PC-9 (cell line): Measurements from ENCODE around the gene RETREG2. TPM values are rescaled to one million over a fixed set of nuclear protein-coding genes. Genes with fewer than 3 reads are reported as not detected.

ENCODE experiments used
- BruUV-seq: library from RNA; stranded (reverse); fragments of 400-500 nt; replicated peaks from 2 replicates; lab custom pipeline; 2021; lab: Mats Ljungman, UMichigan
- CTCF ChIA-PET: fragments of 300-600 bp; sonication (Branson Sonifier 250); formaldehyde crosslinking; loops from one replicate; lab custom pipeline; 2022; ENCODE audit warnings: antibody characterized with exemption; lab: Charles Lee
- POLR2A ChIA-PET: fragments of 300-600 bp; sonication (Branson Sonifier 250); formaldehyde crosslinking; loops from one replicate; lab custom pipeline; 2022; ENCODE audit warnings: antibody characterized with exemption; ENCODE audit not compliant: unreplicated experiment; lab: Charles Lee
- DNase-seq, 2 experiments: peaks; one replicate each; pipeline versions ENCODE4 v3.0.0 to v3.0.0-alpha.2; 2015 to 2022; ENCODE audit warnings: mixed read lengths in 1 of 2
- H2AFZ ChIP-seq: fragments of 200-600 bp; sonication (generic); 2 replicates; pipeline ENCODE4 v1.8.1; 2017; ENCODE audit warnings: antibody characterized with exemption
- H3F3A ChIP-seq: fragments of 200-600 bp; sonication (generic); 2 replicates; pipeline ENCODE4 v1.8.1; 2017; ENCODE audit warnings: antibody characterized with exemption, mild to moderate bottlenecking, low read depth; ENCODE audit not compliant: insufficient read depth
- H3K27ac ChIP-seq: fragments of 200-600 bp; sonication (generic); 2 replicates; pipeline ENCODE4 v1.6.1; 2016; ENCODE audit warnings: mixed run types
- H3K27me3 ChIP-seq: fragments of 200-600 bp; sonication (generic); 2 replicates; pipeline ENCODE4 v1.6.1; 2016; ENCODE audit warnings: low read depth, mixed run types; ENCODE audit not compliant: insufficient read depth
- H3K36me3 ChIP-seq: fragments of 200-600 bp; sonication (generic); 2 replicates; pipeline ENCODE4 v1.6.1; 2016; ENCODE audit warnings: low read depth, mixed run types
- H3K4me1 ChIP-seq: fragments of 200-600 bp; sonication (generic); replicated peaks from 2 replicates; pipeline ENCODE4 v1.6.1; 2016; ENCODE audit warnings: mixed run types; ENCODE audit not compliant: insufficient read depth
- H3K4me2 ChIP-seq: fragments of 200-600 bp; sonication (generic); 2 replicates; pipeline ENCODE4 v1.6.1; 2017; ENCODE audit warnings: mixed run types
- H3K4me3 ChIP-seq: fragments of 200-600 bp; sonication (generic); 2 replicates; pipeline ENCODE4 v1.6.1; 2016; ENCODE audit warnings: mixed run types
- H3K79me2 ChIP-seq: fragments of 200-600 bp; sonication (generic); 2 replicates; pipeline ENCODE4 v1.6.1; 2017; ENCODE audit warnings: low read depth, mixed run types
- H3K9me2 ChIP-seq: fragments of 200-600 bp; sonication (generic); 2 replicates; pipeline ENCODE4 v1.8.1; 2017; ENCODE audit warnings: mild to moderate bottlenecking; ENCODE audit not compliant: insufficient read depth
- H3K9me3 ChIP-seq: fragments of 200-600 bp; sonication (generic); 2 replicates; pipeline ENCODE4 v1.8.1; 2016; ENCODE audit warnings: low read depth; ENCODE audit not compliant: insufficient read depth
- H4K20me1 ChIP-seq: fragments of 200-600 bp; sonication (generic); 2 replicates; pipeline ENCODE4 v1.8.1; 2017; ENCODE audit not compliant: insufficient read depth
- CTCF ChIP-seq: fragments of 200-600 bp; sonication (generic); conservative IDR thresholded peaks from 2 replicates; pipeline ENCODE4 v1.6.1; 2017; ENCODE audit warnings: mixed run types, antibody characterized with exemption, mild to moderate bottlenecking, moderate library complexity
- EZH2 ChIP-seq: fragments of 200-600 bp; sonication (generic); IDR thresholded peaks from 2 replicates; pipeline ENCODE4 v1.8.0; 2017; ENCODE audit warnings: antibody characterized with exemption, low read depth
- intact Hi-C: fragments of 100-400 bp; cut with micrococcal nuclease; formaldehyde crosslinking; loops from one replicate; pipeline ENCODE4 v1.10.0; 2022; ENCODE audit not compliant: unreplicated experiment
- total RNA-seq: library from RNA; stranded (reverse); gene quantifications from 2 replicates; pipeline ENCODE4 v1.2.3, GENCODE V29; 2021

RETREG2 gene
- total RNA-seq, 1 experiment from 2014 or later, result 84.4 TPM

DNA sequence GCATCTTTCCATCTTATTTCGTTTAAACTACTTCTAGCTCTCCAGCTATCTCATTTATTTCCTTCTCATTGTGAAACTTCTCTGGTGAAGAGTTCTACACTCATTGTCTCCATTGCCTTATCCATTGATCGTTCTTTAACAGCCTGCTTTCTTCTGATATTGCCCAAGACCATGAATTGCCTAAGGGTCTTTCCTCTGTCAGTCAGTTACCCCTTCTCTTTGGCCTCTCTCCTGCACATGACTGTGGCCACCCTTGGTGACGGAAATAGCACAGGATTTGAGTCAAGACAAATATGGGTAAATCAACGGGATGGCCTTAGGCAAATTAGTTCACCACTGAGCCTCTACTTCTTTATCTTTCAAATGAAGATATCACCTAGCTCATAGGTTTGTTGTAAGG lies 44.1 kb upstream of the RETREG2 start:
- no peaks in the 10 kb centered on the region for H3F3A ChIP-seq
- POLR2A ChIA-PET, result interaction anchor here (0.5 kb wide), 1 partner anchor 241 kb away, joined by 4 read pairs; no protein-coding TSS in a partner anchor
- intact Hi-C loops, result no loop called here
- H3K9me3 ChIP-seq, result no peaks in the 10 kb centered on the region
- no peaks in the 10 kb centered on the region for H3K36me3 ChIP-seq
- CTCF ChIA-PET, result no interaction called here
- H4K20me1 ChIP-seq, result no peaks in the 10 kb centered on the region
- no peak overlapping the region for H3K4me2 ChIP-seq
- no peaks in the 10 kb centered on the region for H3K4me1 ChIP-seq
- no peaks in the 10 kb centered on the region for H3K79me2 ChIP-seq
- BruUV-seq, result no TSS peak
- no peaks in the 10 kb centered on the region for H3K9me2 ChIP-seq
- no peak overlapping the region for H3K4me3 ChIP-seq
- no peak overlapping the region for H3K27ac ChIP-seq
- DNase-seq, result no peak
- H3K27me3 ChIP-seq, result no peaks in the 10 kb centered on the region
- TF ChIP-seq EZH2 (no peak), CTCF (no peak)
- no peak overlapping the region for H2AFZ ChIP-seq

GRCh38 chr2:219140722-219141121 lies 37.4 kb upstream of the RETREG2 start:
- Histone ChIP-seq H3K27me3 (no peaks in the 10 kb centered on the region), H3K9me3 (no peaks in the 10 kb centered on the region), H3F3A (peaks cover 5% of the 10 kb centered on the region; the same call in 1 of the 2 replicates), H3K4me1 (peaks cover 11% of the 10 kb centered on the region), H4K20me1 (peaks cover 5% of the 10 kb centered on the region; the same call in 1 of the 2 replicates), H3K79me2 (no peaks in the 10 kb centered on the region), H3K4me2 (no peak overlapping the region), H3K9me2 (no peaks in the 10 kb centered on the region), H3K27ac (no peak overlapping the region), H3K4me3 (no peak overlapping the region), H2AFZ (no peak overlapping the region), H3K36me3 (no peaks in the 10 kb centered on the region)
- POLR2A ChIA-PET, result no interaction called here
- BruUV-seq, result no TSS peak
- TF ChIP-seq CTCF (no peak), EZH2 (no peak)
- DNase-seq, result no peak
- intact Hi-C loops, result no loop called here
- CTCF ChIA-PET, result no interaction called here

GRCh38 chr2:219142329-219142728 lies 35.7 kb upstream of the RETREG2 start:
- no TSS peak for BruUV-seq
- H3K36me3 ChIP-seq, result no peaks in the 10 kb centered on the region
- TF ChIP-seq EZH2 (no peak), CTCF (no peak)
- no peak overlapping the region for H2AFZ ChIP-seq
- H3K4me1 ChIP-seq, result peaks cover 11% of the 10 kb centered on the region
- H3K4me3 ChIP-seq, result no peak overlapping the region
- H3K79me2 ChIP-seq, result no peaks in the 10 kb centered on the region
- H3F3A ChIP-seq, result peaks cover 5% of the 10 kb centered on the region; the same call in 1 of the 2 replicates
- peaks cover 5% of the 10 kb centered on the region; the same call in 1 of the 2 replicates for H4K20me1 ChIP-seq
- intact Hi-C loops, result no loop called here
- POLR2A ChIA-PET, result interaction anchor here (0.6 kb wide), 2 partner anchors 34 to 108 kb away, joined by 3 read pairs; partner anchors contain the start of gene CNPPD1
- no peaks in the 10 kb centered on the region for H3K9me3 ChIP-seq
- no peaks in the 10 kb centered on the region for H3K9me2 ChIP-seq
- no peak overlapping the region for H3K27ac ChIP-seq
- H3K4me2 ChIP-seq, result no peak overlapping the region
- CTCF ChIA-PET, result interaction anchor here (0.5 to 0.8 kb wide), 3 partner anchors 23 to 165 kb away, joined by 3 to 6 read pairs (median 3); no protein-coding TSS in a partner anchor
- peak; percentile 74 to 81 for DNase-seq
- no peaks in the 10 kb centered on the region for H3K27me3 ChIP-seq
